Peyer's patch (tissue), 4 donors: ENCODE results near the gene CTTNBP2NL. TPM values are rescaled to one million over a fixed set of nuclear protein-coding genes. Genes with fewer than 3 reads are reported as not detected.
"Not testable (repeated sequence)": the region's sequence is repeated elsewhere in the genome, so short reads cannot be mapped to it uniquely, and the experiment has no call there.

Experiments used
- DNase-seq, 3 donors: peaks; one replicate each; pipeline ENCODE4 v3.0.0-alpha.2; 2017 to 2019
- H3K27ac ChIP-seq, 4 donors: fragments of 200-600 bp; sonication (generic); one replicate each; pipeline ENCODE4 v1.5.1; 2016 to 2019
- H3K27me3 ChIP-seq, 2 donors: fragments of 200-600 bp; sonication (generic); one replicate each; pipeline ENCODE4 v1.5.1; 2019
- H3K36me3 ChIP-seq, 3 donors: fragments of 200-600 bp; sonication (generic); one replicate each; pipeline ENCODE4 v1.5.1; 2016 to 2019
- H3K4me1 ChIP-seq, 4 donors: fragments of 200-600 bp; sonication (generic); one replicate each; pipeline ENCODE4 v1.5.1; 2016 to 2019
- H3K4me3 ChIP-seq, 4 donors: fragments of 200-600 bp; sonication (generic); 1 replicate in 3 of 4; 2 replicates in 1 of 4; pipeline ENCODE4 v1.5.1; 2016 to 2019; ENCODE audit warnings: mild to moderate bottlenecking in 1 of 4
- H3K9me3 ChIP-seq, 4 donors: fragments of 200-600 bp; sonication (generic); one replicate each; pipeline ENCODE4 v1.5.1; 2016 to 2019; ENCODE audit warnings: mild to moderate bottlenecking in 1 of 4
- CTCF ChIP-seq, 6 experiments: fragments of 450-650 bp in 4 of 6; fragments of 200-600 bp in 2 of 6; sonication (generic) in 1 of 6; IDR thresholded peaks; one replicate each; pipeline ENCODE4 v1.5.1; 2017 to 2019; ENCODE audit warnings: antibody characterized with exemption in 6 of 6, mild to moderate bottlenecking in 3 of 6, moderate library complexity in 1 of 6
- POLR2A ChIP-seq, 2 donors: fragments of 450-650 bp; IDR thresholded peaks; one replicate each; pipeline ENCODE4 v1.5.1; 2017; ENCODE audit warnings: antibody characterized with exemption in 2 of 2, mild to moderate bottlenecking in 2 of 2, moderate library complexity in 2 of 2
- total RNA-seq, 4 donors: library from RNA; depleted of rRNA; stranded (reverse); fragments of >200 nt; gene quantifications; one replicate each; pipeline ENCODE4 v1.1.0, GENCODE V29; 2016

Gene CTTNBP2NL
- total RNA-seq, 4 donors from 2014 or later: 28.4 to 81.7 (median 59.1) TPM

- Histone ChIP-seq H3K36me3 (no peaks in the 10 kb centered on the region), H3K4me1 (peaks cover 0 to 6% (median 0%) of the 10 kb centered on the region in 4 donors), H3K4me3 (no peak overlapping the region), H3K27ac (no peak overlapping the region), H3K9me3 (no peaks in the 10 kb centered on the region), H3K27me3 (no peaks in the 10 kb centered on the region)
- no peak for TF ChIP-seq POLR2A (IDR thresholded peaks at IDR 0.05)
- no peak for TF ChIP-seq CTCF (IDR thresholded peaks at IDR 0.05)
- DNase-seq: no peak
Measured at GRCh38 chr1:112435448-112435847, 39.4 kb downstream of the CTTNBP2NL start.

GRCh38 chr1:112436384-112437156 is 40.6 kb downstream of the CTTNBP2NL start:
- Histone ChIP-seq H3K4me1 (peaks cover 0 to 6% (median 0%) of the 10 kb centered on the region in 4 donors), H3K36me3 (no peaks in the 10 kb centered on the region), H3K4me3 (no peak overlapping the region), H3K27me3 (no peaks in the 10 kb centered on the region), H3K9me3 (no peaks in the 10 kb centered on the region), H3K27ac (no peak overlapping the region)
- TF ChIP-seq CTCF (IDR thresholded peaks at IDR 0.05) (no peak), POLR2A (IDR thresholded peaks at IDR 0.05) (no peak)
- no peak for DNase-seq

- not testable (repeated sequence) for H3K27ac ChIP-seq, H3K9me3 ChIP-seq, DNase-seq, H3K4me3 ChIP-seq, H3K27me3 ChIP-seq, H3K4me1 ChIP-seq, H3K36me3 ChIP-seq
Measured at GRCh38 chr1:112438156-112438555, 42.1 kb downstream of the CTTNBP2NL start.

GRCh38 chr1:112439592-112439991 is 43.6 kb downstream of the CTTNBP2NL start:
- TF ChIP-seq CTCF (IDR thresholded peaks at IDR 0.05) (no peak), POLR2A (IDR thresholded peaks at IDR 0.05) (no peak)
- Histone ChIP-seq H3K36me3 (no peaks in the 10 kb centered on the region), H3K4me3 (no peak overlapping the region), H3K27ac (peak overlapping the region in 1 of 4 donors; percentile 5), H3K4me1 (peaks cover 0 to 6% (median 0%) of the 10 kb centered on the region in 4 donors), H3K27me3 (no peaks in the 10 kb centered on the region), H3K9me3 (no peaks in the 10 kb centered on the region)
- no peak for DNase-seq

- no peak for DNase-seq
- Histone ChIP-seq H3K36me3 (no peaks in the 10 kb centered on the region), H3K4me1 (peaks cover 0 to 6% (median 0%) of the 10 kb centered on the region in 4 donors), H3K4me3 (no peak overlapping the region), H3K9me3 (no peaks in the 10 kb centered on the region), H3K27me3 (no peaks in the 10 kb centered on the region), H3K27ac (no peak overlapping the region)
- no peak for TF ChIP-seq CTCF (IDR thresholded peaks at IDR 0.05)
- no peak for TF ChIP-seq POLR2A (IDR thresholded peaks at IDR 0.05)
Measured at GRCh38 chr1:112440574-112440973, 44.6 kb downstream of the CTTNBP2NL start.

GRCh38 chr1:112444269-112444668 is 48.3 kb downstream of the CTTNBP2NL start:
- no peak for TF ChIP-seq CTCF (IDR thresholded peaks at IDR 0.05)
- Histone ChIP-seq H3K4me3 (no peak overlapping the region), H3K36me3 (no peaks in the 10 kb centered on the region), H3K27me3 (no peaks in the 10 kb centered on the region), H3K4me1 (no peaks in the 10 kb centered on the region), H3K9me3 (no peaks in the 10 kb centered on the region), H3K27ac (no peak overlapping the region)
- DNase-seq: no peak
